HG03064 (cell line): ENCODE measurements around the gene GALR3.
"Not testable (repeated sequence)": the region's sequence is repeated elsewhere in the genome, so short reads cannot be mapped to it uniquely, and the experiment has no call there.

Source experiments
- ATAC-seq: cut with Tn5 transposase; IDR thresholded peaks from one replicate; pipeline ENCODE4 v1.9.1; 2021; ENCODE audit warnings: low read depth; ENCODE audit not compliant: unreplicated experiment

The GALR3 gene, protein sequence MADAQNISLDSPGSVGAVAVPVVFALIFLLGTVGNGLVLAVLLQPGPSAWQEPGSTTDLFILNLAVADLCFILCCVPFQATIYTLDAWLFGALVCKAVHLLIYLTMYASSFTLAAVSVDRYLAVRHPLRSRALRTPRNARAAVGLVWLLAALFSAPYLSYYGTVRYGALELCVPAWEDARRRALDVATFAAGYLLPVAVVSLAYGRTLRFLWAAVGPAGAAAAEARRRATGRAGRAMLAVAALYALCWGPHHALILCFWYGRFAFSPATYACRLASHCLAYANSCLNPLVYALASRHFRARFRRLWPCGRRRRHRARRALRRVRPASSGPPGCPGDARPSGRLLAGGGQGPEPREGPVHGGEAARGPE

DNA sequence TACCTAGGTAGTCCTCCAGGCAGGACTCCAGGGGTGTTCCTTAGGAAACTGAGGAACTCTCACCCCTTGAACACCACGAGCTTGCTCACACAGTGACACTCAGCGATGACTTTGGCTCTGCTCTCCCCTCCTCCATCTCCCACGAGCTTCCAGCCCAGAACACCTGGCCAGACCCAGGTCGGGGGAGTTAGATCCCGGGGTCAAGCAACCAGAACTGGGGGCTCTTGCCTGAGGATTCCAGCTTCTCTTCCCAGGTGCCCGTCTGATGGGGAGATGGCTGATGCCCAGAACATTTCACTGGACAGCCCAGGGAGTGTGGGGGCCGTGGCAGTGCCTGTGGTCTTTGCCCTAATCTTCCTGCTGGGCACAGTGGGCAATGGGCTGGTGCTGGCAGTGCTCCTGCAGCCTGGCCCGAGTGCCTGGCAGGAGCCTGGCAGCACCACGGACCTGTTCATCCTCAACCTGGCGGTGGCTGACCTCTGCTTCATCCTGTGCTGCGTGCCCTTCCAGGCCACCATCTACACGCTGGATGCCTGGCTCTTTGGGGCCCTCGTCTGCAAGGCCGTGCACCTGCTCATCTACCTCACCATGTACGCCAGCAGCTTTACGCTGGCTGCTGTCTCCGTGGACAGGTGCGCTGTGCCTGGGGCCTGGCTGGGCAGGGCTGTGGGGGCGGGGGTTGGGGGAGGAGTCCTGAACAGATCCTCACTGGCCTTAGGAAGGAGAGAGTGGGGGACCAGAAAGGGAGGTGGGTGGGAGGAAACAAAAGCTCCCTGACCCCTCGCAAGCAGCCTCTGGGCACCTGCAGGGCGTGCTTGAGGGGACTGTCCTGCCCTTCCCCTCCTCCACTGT lies at the start of gene GALR3:
GALR3 (plus strand) TSS at position 249 of the 852 bp plus-strand sequence; CDS start at position 274, 25 bp downstream.
- ATAC-seq = no peak

- ATAC-seq = no peak
Observed at GRCh38 chr22:37774728-37775127, 48.5 kb upstream of the GALR3 start.

DNA sequence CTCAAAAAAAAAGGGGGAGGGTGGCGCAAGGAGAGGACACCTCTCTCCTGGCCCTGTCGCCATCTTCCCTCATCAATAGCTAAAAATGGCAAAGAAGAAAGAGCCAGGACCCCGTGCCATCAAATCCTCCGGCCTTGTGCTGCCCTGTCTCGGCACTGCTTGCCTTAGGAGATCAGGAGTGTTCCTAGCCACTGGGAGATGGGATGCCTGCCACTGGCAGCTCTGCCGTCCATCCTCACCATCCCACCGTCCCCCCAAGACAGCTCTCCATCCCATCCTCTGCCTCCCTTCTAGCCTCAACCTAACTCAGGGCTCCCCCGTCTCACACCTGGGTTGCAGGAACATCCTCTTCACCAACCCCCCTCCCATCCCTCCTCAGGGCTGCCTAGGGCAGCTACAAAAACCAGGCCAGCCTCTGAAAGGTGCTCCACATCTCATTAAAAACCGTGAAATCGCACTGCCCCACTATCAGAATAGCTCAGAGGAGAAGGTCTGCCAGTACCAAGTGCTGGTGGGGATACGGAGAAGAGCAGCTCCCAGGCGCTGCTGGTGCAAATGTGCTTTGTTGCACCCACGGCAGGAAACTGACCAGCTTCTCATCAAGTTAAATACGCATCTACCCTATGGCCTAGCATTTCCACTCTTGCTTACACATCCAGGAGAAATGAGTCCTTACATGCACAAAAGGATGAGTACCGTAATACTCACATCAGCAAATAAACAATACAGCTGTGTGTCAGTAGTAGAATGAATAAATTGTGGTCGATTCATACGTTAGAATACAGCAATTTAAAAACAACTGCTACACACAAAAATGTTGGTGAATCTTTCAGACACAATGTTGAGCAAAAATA lies 47.2 kb upstream of the GALR3 start:
- ATAC-seq = no peak

DNA sequence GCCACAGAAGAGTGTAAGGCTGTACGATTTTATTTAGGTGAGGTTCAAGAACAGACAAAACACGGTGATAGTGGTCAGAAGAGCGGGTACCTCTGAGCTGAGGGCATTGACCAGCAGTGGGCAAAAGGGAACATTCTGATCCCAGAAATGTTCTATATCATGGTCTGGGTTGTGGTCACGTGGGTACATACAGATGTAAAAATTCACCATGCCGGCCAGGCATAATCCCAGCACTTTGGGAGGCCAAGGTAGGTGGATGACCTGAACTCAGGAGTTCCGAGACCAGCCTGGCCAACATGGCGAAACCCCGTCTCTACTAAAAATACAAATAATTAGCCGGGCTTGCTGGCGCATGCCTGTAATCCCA lies 46.6 kb upstream of the GALR3 start:
- ATAC-seq = no peak

- ATAC-seq = no peak
Observed at GRCh38 chr22:37777122-37777687, 46.0 kb upstream of the GALR3 start.

- no peak for ATAC-seq
Observed at GRCh38 chr22:37778370-37779009, 44.7 kb upstream of the GALR3 start.

- no peak for ATAC-seq
Observed at GRCh38 chr22:37781434-37782059, 41.6 kb upstream of the GALR3 start.

DNA sequence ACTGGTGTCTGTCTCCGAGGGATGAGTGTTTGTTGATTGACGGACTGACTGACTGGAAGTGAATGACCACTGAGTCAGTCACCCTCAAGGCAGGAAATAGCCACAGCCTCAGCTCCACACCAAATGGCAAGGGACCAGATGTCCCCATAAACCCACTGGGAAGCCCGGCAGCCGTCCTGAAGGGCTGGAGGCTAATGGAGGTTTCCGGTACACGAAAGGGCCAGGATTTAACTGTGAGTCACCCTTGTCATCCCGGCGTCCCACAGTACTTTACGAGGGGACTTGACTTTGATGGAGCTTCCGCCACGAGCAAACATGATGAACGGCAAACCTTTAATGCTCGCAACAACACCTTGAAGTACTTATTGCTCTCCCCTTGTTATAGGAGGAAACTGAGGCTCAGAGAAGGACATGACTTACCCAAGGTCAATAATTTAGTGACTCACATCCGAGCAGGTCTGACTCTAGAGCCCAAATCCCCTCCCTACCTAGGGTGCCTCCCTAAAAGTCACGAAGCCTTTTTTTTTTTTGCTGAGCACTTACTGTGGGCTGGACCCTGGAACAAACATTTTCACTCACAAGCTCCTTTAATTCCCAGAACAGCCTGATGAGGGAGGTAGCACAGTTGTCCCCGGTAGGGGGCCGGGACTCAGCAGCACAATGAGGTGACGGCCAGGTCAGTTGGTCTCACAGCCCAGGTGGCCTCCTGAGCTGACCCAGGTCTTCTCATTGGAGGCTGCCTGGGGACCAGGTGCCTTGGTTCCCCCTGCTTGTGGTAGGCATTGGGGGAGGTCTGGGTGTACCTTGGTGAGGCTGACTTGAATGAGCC lies 40.6 kb upstream of the GALR3 start:
- ATAC-seq = no peak

DNA sequence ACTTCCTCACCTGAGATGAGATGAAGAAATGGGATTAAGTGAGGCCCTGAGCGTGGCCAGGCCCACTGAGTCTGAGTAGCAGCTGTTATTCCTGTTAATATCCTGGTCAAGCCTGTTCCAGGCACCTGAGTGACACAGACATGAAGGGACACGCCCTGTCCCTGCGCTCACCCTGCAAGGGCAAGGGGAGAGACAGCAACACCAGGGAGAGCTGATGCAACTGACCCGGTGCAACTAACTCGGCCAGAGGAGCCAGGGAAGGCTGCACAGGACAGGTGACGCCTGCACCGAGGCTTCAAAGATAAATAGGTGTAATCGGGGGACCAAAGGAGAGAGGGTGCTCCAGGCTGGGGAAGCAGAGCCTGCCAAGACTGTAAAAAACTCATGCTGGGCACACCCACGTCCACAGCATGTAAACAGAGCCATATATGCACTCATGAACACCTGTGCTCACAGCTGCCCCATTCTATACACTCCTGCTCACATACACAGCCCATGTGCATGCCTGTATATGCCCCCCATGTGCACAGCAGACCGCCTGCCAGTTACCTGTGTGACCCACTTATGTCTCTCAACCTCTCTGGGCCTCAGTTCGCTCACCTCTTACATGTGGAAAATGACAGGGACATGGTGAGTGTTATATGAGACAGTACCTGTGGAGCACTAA lies 38.2 kb upstream of the GALR3 start:
- no peak for ATAC-seq

DNA sequence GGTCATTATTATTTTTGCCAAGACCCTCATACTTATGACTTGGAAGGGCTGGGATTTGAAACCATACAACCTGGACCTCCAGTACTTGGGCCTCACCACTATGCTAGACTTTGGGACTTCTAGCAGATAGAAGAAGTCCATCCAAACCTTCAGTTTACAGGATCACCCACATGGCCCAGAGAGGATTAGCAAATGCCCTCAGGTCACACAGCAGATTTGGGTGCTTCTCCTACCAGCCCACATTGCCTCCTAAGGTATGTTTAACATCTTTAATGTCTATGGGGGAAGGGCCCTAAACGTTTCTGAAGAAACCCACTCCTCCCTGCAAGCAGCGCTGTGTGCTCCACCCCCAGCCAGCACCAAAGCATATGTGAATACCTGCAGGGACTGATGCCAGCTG lies 32.9 kb upstream of the GALR3 start:
- no peak for ATAC-seq

DNA sequence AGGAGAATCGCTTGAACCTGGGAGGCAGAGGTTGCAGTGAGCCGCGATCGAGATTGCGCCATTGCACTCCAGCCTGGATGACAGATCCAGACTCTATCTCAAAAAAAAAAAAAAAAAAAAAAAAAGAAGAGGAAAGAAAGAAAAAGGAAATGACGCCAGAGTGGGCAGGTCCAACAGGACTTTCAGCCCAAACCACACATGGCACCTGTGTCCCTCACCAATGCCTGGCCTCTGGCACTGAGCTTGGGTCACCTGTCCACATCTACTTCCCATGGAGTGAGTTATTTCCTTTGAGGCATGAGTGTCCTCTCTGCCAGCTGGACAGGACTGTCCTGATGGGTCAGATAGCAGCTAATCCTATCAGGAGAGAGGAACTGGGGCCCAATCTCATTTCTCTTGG lies 30.7 kb upstream of the GALR3 start:
- no peak for ATAC-seq

GRCh38 chr22:37794376-37794775 lies 28.8 kb upstream of the GALR3 start:
- no peak for ATAC-seq

DNA sequence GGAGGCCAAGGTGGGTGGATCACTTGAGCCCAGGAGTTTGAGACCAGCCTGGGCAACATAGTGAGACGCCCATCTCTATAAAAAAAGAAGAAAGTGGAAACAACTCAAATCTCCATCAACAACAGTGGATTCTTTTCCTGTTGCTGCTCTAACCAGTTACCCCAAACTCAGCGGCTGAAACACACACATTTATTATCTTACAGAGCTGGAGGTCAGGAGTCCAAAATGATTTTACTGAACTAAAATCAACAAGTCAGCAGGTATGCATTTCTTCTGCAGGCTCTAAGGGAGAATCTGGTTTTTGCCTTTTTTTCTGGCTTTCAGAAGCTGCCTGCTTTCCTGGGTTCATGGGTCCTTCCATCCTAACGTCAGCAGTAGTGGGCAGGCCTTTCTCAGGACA lies 27.1 kb upstream of the GALR3 start:
- no peak for ATAC-seq

DNA sequence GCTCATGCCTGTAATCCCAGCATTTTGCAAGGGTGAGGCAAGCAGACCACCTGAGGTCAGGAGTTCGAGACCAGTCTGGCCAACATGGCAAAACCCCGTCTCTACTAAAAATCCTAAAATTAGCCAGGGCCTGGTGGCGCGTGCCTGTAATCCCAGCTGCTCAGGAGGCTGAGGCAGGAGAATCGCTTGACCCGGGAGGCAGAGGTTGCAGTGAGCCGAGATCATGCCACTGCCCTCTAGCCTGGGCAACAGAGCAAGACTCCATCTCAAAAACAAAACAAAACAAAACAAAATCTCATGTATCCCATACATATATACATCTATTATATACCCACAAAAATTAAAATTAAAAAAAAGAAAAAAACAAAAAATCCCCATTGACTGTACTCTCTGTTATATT lies 25.9 kb upstream of the GALR3 start:
- ATAC-seq = not testable (repeated sequence)

DNA sequence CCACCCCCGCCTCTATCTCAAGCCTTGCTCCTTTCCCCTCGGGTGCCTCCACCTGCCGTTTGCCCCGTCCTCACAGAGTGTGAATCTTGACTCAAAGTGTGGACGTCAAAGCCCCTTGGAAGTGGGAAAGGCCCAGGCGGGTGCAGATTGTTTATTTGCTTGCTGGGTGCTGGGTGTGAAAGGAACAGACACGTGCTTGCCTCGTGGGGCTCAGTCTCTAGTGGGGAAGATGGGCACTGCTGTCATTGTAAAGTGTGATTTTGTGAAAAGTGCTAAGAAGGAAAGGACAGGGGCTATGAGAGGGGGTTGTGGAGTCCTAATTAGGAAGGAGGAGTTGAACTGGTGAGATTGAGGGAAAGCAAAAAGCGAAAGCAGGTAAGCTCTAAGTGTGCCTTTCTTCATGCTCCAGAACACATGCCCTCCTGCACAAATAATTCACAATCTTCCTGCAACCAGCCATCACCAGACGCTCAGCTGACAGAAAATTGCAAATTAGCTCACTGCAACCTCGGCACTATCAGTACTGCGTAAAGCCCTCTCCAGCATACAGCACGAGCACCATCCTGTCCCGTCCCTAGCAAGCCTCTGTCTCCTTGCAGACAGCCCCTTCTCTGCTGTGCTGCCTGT lies 25.2 kb upstream of the GALR3 start:
- no peak for ATAC-seq

- not testable (repeated sequence) for ATAC-seq
Observed at GRCh38 chr22:37799979-37800378, 23.2 kb upstream of the GALR3 start.

- no peak for ATAC-seq
Observed at GRCh38 chr22:37801946-37802309, 21.3 kb upstream of the GALR3 start.
